Trophoblast cell (in vitro differentiated cells and primary cell): ENCODE data around the gene GALNT14.

Experiments
- DNase-seq, 2 donors: peaks; one replicate each; pipeline ENCODE4 v3.0.0-alpha.2; 2016
- H2AFZ ChIP-seq: 2 replicates; pipeline ENCODE4 v1.6.1; 2013; ENCODE audit warnings: low read length, moderate library complexity, mild to moderate bottlenecking; ENCODE audit not compliant: insufficient read depth, poor library complexity
- H2AK5ac ChIP-seq: 2 replicates; pipeline ENCODE4 v1.6.1; 2013; ENCODE audit warnings: mild to moderate bottlenecking, low read length
- H2BK120ac ChIP-seq: 2 replicates; pipeline ENCODE4 v1.6.1; 2013; ENCODE audit warnings: low read length, mild to moderate bottlenecking, moderate library complexity; ENCODE audit not compliant: insufficient read depth, poor library complexity
- H2BK12ac ChIP-seq: 2 replicates; pipeline ENCODE4 v1.6.1; 2013; ENCODE audit warnings: mild to moderate bottlenecking, low read length, moderate library complexity
- H2BK5ac ChIP-seq: 2 replicates; pipeline ENCODE4 v1.6.1; 2013; ENCODE audit warnings: low read length, low read depth, moderate library complexity, mild to moderate bottlenecking; ENCODE audit not compliant: poor library complexity
- H3K14ac ChIP-seq: 2 replicates; pipeline ENCODE4 v1.6.1; 2013; ENCODE audit warnings: mild to moderate bottlenecking, low read length
- H3K18ac ChIP-seq: 2 replicates; pipeline ENCODE4 v1.6.1; 2013; ENCODE audit warnings: mild to moderate bottlenecking, low read length
- H3K23ac ChIP-seq: 2 replicates; pipeline ENCODE4 v1.6.1; 2013; ENCODE audit warnings: low read length
- H3K27ac ChIP-seq: 2 replicates; pipeline ENCODE4 v1.5.1; 2013; ENCODE audit warnings: low read depth, mild to moderate bottlenecking, inconsistent platforms, low read length, moderate library complexity
- H3K27me3 ChIP-seq: 2 replicates; pipeline ENCODE4 v1.6.1; 2013; ENCODE audit warnings: inconsistent platforms, mild to moderate bottlenecking, low read length, moderate library complexity; ENCODE audit not compliant: insufficient read depth
- H3K36me3 ChIP-seq, 2 experiments: 1 replicate in 1 of 2; 2 replicates in 1 of 2; pipeline ENCODE4 v1.6.1; 2013; ENCODE audit warnings: low read length in 2 of 2, mild to moderate bottlenecking in 2 of 2, moderate library complexity in 1 of 2; ENCODE audit not compliant: insufficient read depth in 2 of 2, control insufficient read depth in 1 of 2
- H3K4ac ChIP-seq: 2 replicates; pipeline ENCODE4 v1.6.1; 2013; ENCODE audit warnings: low read depth, mild to moderate bottlenecking, low read length, moderate library complexity
- H3K4me1 ChIP-seq, 2 experiments: 1 replicate in 1 of 2; 2 replicates in 1 of 2; pipeline ENCODE4 v1.6.1; 2013; ENCODE audit warnings: low read length in 2 of 2, mild to moderate bottlenecking in 2 of 2, moderate library complexity in 1 of 2; ENCODE audit not compliant: insufficient read depth in 2 of 2, control insufficient read depth in 1 of 2
- H3K4me2 ChIP-seq: 2 replicates; pipeline ENCODE4 v1.6.1; 2013; ENCODE audit warnings: inconsistent platforms, mild to moderate bottlenecking, low read length, moderate library complexity
- H3K4me3 ChIP-seq: 2 replicates; pipeline ENCODE4 v1.5.1; 2013; ENCODE audit warnings: mild to moderate bottlenecking, low read depth, low read length, inconsistent platforms
- H3K79me1 ChIP-seq: one replicate; pipeline ENCODE4 v1.6.1; 2013; ENCODE audit warnings: low read length
- H3K79me2 ChIP-seq: 2 replicates; pipeline ENCODE4 v1.6.1; 2013; ENCODE audit warnings: low read length, mild to moderate bottlenecking; ENCODE audit not compliant: control insufficient read depth, insufficient read depth, poor library complexity
- H3K9ac ChIP-seq: 2 replicates; pipeline ENCODE4 v1.6.1; 2013; ENCODE audit warnings: mild to moderate bottlenecking, low read length
- H3K9me3 ChIP-seq: 2 replicates; pipeline ENCODE4 v1.6.1; 2013; ENCODE audit warnings: low read depth, mild to moderate bottlenecking, control low read depth, inconsistent platforms, low read length; ENCODE audit not compliant: insufficient read depth
- H4K12ac ChIP-seq: 2 replicates; pipeline ENCODE4 v1.6.1; 2013; ENCODE audit warnings: low read depth, mild to moderate bottlenecking, low read length, moderate library complexity
- H4K8ac ChIP-seq: 2 replicates; pipeline ENCODE4 v1.6.1; 2013; ENCODE audit warnings: low read depth, mild to moderate bottlenecking, low read length, moderate library complexity
- H4K91ac ChIP-seq: one replicate; pipeline ENCODE4 v1.6.1; 2013; ENCODE audit warnings: low read depth, mild to moderate bottlenecking, low read length, moderate library complexity
- WGBS: extraction: QIAGEN DNeasy Blood & Tissue Kit; methylation state at CpG from one replicate; pipeline ENCODE4 v1.1.7; 2013; ENCODE audit warnings: missing lambda C conversion rate; ENCODE audit not compliant: insufficient read length, insufficient coverage; ENCODE audit errors: extremely low coverage; 5-methylcytosine and 5-hydroxymethylcytosine counted together

Gene GALNT14

DNA sequence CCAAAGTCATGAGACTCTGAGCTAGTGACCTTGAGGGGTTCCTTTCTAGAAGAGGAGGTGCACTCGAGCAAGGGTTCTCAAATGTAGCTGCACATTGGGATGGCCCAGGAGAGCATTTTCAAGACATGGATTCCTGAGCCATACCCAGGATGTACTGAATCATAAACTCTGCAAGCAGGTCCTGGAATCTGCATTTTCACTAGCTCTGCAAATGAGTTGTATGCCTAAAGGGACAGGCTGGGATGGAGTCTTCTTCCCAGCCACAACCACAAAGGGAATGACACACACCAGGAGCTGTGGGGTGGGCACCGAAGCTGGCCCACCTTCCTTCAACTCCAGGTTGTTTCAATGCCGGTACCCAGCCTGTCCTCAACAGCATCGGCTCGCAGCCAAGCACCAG is 90.6 kb downstream of the GALNT14 start:
- Histone ChIP-seq H3K27me3 (no peaks in the 10 kb centered on the region), H2BK120ac (no peak overlapping the region), H3K4ac (no peak overlapping the region), H3K14ac (no peak overlapping the region), H3K79me2 (no peaks in the 10 kb centered on the region), H3K23ac (no peak overlapping the region), H3K9me3 (no peaks in the 10 kb centered on the region), H2BK5ac (no peak overlapping the region), H4K8ac (no peak overlapping the region), H3K4me3 (no peak overlapping the region), H4K91ac (no peak overlapping the region), H3K79me1 (no peaks in the 10 kb centered on the region), H3K27ac (no peak overlapping the region), H3K36me3 (no peaks in the 10 kb centered on the region), H2BK12ac (no peak overlapping the region), H3K4me2 (no peak overlapping the region), H3K4me1 (no peaks in the 10 kb centered on the region), H3K9ac (no peak overlapping the region), H2AK5ac (no peak overlapping the region), H3K18ac (no peak overlapping the region), H4K12ac (no peak overlapping the region), H2AFZ (no peak overlapping the region)
- no peak for DNase-seq
- no CpG with 5 or more reads among the region's 5 CpGs for WGBS

GRCh38 chr2:31038385-31038784 is 99.9 kb downstream of the GALNT14 start:
- Histone ChIP-seq H3K27ac (no peak overlapping the region), H2AFZ (no peak overlapping the region), H2BK5ac (no peak overlapping the region), H3K79me1 (no peaks in the 10 kb centered on the region), H4K12ac (no peak overlapping the region), H3K9me3 (no peaks in the 10 kb centered on the region), H3K9ac (no peak overlapping the region), H3K79me2 (no peaks in the 10 kb centered on the region), H2BK12ac (no peak overlapping the region), H3K14ac (no peak overlapping the region), H4K91ac (no peak overlapping the region), H2AK5ac (no peak overlapping the region), H3K4ac (no peak overlapping the region), H3K18ac (no peak overlapping the region), H3K36me3 (no peaks in the 10 kb centered on the region), H4K8ac (no peak overlapping the region), H3K4me2 (no peak overlapping the region), H3K27me3 (no peaks in the 10 kb centered on the region), H3K4me3 (no peak overlapping the region), H3K23ac (no peak overlapping the region), H3K4me1 (no peaks in the 10 kb centered on the region), H2BK120ac (no peak overlapping the region)
- no peak for DNase-seq
- no CpG with 5 or more reads among the region's 4 CpGs for WGBS

DNA sequence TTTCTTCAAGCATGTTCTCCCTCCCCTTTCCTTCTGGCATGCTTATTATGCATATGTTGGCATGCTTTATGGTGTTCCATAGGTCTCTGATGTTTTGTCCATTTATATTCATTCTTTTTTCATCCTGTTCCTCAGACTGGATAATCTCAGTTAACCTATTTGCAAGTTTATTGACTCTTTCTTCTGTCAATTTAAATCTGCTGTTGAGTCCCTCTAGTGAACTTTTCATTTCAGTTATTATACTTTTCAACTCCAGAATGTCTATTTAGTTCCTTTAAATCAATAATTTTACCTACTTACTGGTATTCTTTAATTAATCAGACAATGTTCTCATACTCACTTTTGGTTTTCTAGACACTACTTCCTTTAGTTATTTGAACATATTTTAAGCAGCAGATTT is 101.2 kb downstream of the GALNT14 start:
- Histone ChIP-seq H3K18ac (no peak overlapping the region), H3K36me3 (no peaks in the 10 kb centered on the region), H2BK5ac (no peak overlapping the region), H4K12ac (no peak overlapping the region), H2AFZ (no peak overlapping the region), H2BK120ac (no peak overlapping the region), H3K27me3 (no peaks in the 10 kb centered on the region), H3K4ac (no peak overlapping the region), H3K23ac (no peak overlapping the region), H2BK12ac (no peak overlapping the region), H3K4me3 (no peak overlapping the region), H3K79me2 (no peaks in the 10 kb centered on the region), H3K14ac (no peak overlapping the region), H4K91ac (no peak overlapping the region), H3K79me1 (no peaks in the 10 kb centered on the region), H4K8ac (no peak overlapping the region), H3K9ac (no peak overlapping the region), H3K4me2 (no peak overlapping the region), H3K9me3 (no peaks in the 10 kb centered on the region), H3K27ac (no peak overlapping the region), H3K4me1 (no peaks in the 10 kb centered on the region), H2AK5ac (no peak overlapping the region)
- DNase-seq: no peak

- Histone ChIP-seq H2AK5ac (no peak overlapping the region), H2BK120ac (no peak overlapping the region)
These were observed 105.2 kb downstream of the GALNT14 start for GRCh38 chr2:31033032-31033431.

More at GRCh38 chr2:31033032-31033431, 105.2 kb downstream of the GALNT14 start:
- Histone ChIP-seq H4K91ac (no peak overlapping the region), H4K12ac (no peak overlapping the region), H3K79me1 (no peaks in the 10 kb centered on the region), H3K9ac (no peak overlapping the region), H3K27ac (no peak overlapping the region), H3K36me3 (no peaks in the 10 kb centered on the region), H3K4me3 (no peak overlapping the region), H2BK5ac (no peak overlapping the region), H3K4me1 (no peaks in the 10 kb centered on the region), H4K8ac (no peak overlapping the region), H2AFZ (no peak overlapping the region), H3K9me3 (no peaks in the 10 kb centered on the region), H2BK12ac (no peak overlapping the region), H3K23ac (no peak overlapping the region), H3K27me3 (no peaks in the 10 kb centered on the region), H3K79me2 (no peaks in the 10 kb centered on the region), H3K18ac (no peak overlapping the region), H3K14ac (no peak overlapping the region), H3K4me2 (no peak overlapping the region), H3K4ac (no peak overlapping the region)
- WGBS: no CpG with 5 or more reads among the region's 1 CpG
- no peak for DNase-seq
